HG02981 (cell line): Measurements from ENCODE around the gene STX11.

Experiments used
- ATAC-seq: cut with Tn5 transposase; IDR thresholded peaks from one replicate; pipeline ENCODE4 v1.9.1; 2021; ENCODE audit warnings: mild to moderate bottlenecking, moderate library complexity; ENCODE audit not compliant: unreplicated experiment

STX11 gene

GRCh38 chr6:144213315-144213714 is 63.0 kb downstream of the STX11 start:
- no peak for ATAC-seq

GRCh38 chr6:144214029-144214428 is 63.7 kb downstream of the STX11 start:
- no peak for ATAC-seq

DNA sequence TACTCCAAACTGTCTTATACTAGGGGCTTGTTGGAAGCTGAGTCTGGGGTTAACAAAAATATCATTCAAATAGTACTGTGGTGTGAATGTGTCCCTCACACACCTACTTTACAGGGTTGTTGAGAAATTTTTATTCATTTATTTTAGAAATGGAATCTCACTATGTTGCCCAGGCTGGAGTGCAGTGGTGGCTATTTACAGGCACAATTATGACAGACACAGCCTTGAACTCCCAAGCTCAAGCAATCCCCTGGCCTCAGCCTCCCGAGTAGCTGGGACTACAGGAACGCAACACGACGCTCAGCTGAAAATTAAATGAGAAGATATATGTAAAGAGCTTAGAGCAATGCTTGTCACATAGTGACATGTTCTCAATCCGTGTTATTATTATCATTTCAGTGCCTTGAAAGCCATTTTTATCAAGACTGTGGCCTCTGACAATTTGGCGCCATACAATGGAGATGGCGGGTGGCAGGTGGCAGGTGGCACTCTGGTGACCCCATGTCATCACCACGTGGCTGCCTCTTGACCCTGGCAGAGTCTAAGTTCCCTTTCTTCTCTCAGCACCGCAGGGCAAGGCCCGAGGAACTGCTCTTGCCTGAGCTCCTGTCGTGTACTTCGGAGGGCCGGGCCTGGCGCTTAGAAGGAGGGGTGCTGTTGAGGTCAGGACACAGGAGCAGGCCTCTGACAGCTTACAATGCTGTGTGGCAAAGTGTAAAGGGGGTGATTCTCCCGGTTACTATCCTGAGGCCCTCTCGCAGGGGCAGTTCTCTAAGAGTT is 64.5 kb downstream of the STX11 start:
- ATAC-seq: no peak

DNA sequence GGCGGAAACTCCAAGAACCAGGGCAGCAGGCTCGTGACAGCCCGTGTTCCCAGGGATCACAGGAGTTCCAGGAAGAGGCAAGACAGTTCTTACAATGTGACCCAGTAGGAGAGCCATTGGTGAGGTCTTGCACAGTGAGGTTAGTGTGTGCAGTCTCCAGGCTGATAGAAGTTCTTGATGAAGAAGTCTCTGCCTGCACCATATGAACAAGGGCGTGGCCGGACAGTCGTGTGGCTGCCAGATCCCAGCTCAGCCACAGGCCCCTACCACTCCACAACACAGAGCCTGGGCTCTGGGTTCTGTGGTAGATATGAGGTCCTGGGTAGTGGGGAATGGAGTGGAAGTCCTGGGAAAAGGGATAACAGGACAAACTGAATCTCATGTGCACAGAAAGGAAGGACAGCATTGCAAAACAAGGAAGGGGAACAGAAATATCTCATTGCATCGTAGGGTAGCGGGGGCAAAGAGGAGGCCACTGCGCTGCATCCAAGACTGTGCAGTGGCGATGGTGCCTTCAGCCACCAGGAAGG is 65.2 kb downstream of the STX11 start:
- ATAC-seq: no peak

- peak; percentile 87 for ATAC-seq
Observed at GRCh38 chr6:144215932-144216667, 65.8 kb downstream of the STX11 start.

DNA sequence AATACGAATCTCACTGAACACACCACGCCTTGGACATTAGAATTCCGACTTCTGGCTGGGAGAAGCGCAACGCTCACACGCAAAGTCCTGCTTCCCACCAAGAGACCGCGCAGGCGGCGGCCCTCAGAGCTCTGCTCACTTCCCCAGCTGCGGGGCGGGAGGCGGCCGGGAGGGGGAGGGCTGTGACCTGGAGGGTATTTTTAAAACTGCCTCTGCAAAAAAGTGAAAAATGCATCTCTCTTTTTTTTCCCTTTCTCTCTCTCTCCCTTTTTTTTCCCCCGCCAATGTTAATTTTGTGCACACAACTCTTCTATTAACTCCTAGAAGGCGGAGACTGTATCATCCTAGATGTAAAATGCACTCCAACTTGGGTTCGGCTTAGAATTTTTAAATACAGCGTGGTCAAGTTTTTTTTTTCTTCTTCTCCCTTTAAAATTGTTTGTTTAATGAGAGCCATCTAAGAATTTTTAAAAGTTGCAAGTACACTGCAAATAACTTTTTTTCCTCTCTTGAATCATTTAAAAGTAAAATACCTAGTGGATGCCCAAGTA is 66.4 kb downstream of the STX11 start:
- ATAC-seq: peak; percentile 36

DNA sequence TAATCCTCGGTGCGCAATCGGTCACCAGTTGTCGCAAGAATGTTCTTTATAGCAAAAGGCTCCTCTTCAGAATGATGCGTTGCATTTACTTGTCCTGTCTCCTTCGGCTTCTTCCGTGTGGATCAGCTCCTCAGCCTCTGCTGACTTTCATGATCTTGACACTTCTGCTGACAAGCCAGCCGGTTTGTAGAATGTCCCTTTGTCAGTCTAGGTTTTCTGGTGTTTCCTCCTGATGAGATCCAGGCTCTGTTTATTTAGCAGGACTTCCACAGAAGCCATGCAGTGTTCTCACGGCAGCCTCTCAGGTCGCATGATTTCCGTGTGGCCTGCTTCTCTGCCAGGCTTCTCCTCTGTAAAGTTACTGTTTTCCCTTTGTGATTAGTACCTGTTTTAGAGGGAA is 66.9 kb downstream of the STX11 start:
- no peak for ATAC-seq

DNA sequence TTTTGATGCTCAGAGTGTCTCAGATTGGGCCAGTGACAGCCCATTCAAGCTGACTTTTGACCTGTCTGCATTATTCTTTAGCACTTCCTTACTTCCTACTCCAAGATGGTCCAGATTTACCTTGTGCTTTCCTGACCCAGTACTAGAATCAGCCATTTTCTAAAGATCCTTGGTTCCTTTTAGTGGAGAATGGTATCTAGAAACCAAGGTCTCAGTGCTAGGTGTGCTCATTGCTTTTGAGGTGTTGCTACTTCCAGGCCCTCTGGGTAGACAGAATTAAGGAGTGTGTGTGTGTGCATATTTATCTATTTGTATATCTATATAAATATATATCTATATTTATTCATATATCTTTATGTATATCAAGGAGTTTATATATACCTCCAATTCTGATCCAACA is 67.5 kb downstream of the STX11 start:
- no peak for ATAC-seq

DNA sequence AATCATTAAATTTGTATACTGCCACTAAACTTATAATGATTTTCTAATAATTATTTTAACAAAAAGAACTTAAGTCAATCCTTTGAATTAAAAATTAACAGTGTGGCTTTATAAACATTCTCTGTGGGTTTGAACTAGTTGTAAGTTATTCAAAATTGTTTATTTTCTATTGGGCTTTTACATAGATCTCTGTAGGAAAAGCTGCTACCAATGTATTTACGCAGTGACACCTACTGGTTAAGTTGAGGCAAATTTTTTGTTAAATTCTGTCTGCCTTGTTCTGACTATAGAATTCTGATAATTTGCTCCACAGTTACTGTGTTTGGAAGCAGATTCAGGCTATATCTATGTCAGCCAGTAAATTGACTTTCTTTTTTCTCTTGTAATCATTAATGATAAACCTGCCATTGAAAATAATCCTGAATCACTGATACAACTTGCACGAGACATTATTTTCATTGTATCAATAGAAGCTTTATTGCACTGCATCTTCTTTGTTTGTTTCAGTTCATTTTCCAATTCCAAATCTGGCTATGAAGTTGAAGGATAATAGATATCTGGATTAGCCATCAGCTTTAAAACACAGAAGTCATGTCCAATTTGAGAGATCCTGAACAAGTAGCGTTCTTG is 68.9 kb downstream of the STX11 start:
- ATAC-seq: no peak

GRCh38 chr6:144220031-144220790 is 69.9 kb downstream of the STX11 start:
- ATAC-seq: no peak

DNA sequence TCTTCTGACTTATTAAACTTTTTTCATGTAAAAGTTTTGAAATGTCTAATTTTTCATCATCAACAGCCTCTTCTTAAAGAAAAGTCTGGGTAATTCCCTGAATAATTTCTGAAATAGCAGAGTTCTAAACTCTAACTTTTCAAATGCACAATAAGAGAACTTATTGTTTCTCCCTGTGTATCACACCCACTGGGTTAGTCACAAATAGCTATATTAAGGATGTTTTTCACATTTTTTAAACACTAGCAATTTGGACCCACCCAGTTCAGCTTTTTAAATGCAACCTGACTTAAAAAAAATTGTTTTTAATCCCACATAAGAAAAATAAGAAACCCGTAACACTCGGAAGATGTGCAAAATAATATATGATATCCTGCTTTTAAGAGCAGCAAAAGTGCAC is 73.4 kb downstream of the STX11 start:
- ATAC-seq: no peak

- no peak for ATAC-seq
Observed at GRCh38 chr6:144231721-144232120, 81.4 kb downstream of the STX11 start.

DNA sequence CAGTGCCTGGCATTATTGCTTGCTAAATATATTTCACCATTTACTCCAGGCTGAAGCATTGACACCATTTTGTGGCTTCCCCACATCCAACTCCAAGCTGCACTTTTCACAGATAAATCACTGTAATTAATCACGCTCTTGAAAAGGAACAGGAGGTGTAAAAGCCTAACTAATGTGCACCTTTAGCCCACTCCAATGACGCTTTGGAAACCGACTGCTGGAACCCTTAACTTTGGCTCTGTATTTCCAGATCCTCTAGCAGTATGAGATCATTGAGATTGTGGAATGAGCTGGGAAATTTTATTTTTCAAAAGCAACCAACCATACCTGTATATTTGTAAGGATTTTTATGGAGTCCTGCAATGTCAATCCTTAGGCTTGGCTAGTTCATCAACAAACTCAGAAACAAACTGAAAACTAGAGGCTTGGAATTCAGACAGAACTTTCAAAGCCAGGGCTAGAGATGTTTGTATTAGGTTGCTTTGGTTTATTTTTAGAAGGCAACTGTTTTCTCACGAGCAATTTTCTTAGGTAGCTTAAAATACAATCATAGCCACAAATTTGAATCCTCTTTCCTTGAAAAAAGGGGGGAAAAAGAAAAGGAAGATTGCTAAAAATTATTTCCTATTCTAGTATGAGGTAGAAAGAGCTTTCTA is 82.0 kb downstream of the STX11 start:
- ATAC-seq: no peak

DNA sequence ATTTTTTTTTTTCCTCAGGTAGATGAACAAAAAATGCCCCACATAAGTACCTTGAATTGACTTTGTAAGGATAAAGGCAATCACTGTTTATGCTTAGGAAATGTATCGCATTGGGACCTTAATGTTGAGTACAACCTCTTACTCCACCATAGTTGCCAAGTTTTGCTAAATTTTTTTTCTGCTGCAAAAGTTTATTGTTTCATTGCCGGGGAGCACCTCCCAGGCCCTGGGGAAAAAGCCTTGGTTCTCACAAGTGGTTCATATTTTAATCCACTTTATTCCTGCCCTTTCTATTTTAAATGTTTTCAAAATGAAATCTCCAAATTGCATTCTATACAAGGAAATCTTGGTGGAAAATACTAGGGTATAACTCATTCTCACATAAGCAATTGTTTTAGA is 82.5 kb downstream of the STX11 start:
- no peak for ATAC-seq

DNA sequence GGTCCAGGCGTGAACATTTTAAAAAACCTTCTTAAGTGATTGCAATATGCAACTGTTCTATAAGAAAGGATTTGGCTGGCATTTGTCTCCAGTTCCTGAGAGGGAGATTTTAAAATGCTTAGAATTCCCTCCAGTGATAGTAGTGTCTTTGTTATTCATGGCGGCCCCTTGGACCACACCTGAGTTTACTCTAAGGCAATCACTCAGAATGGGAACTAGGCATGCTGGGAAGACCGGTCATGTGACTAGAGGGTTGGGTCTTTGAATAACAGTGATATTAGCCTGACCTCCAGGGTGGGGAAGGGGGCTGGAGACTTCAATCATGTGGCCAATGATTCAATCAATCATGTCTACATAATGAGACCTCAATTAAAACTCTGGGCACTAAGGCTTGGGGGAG is 84.1 kb downstream of the STX11 start:
- ATAC-seq: no peak

DNA sequence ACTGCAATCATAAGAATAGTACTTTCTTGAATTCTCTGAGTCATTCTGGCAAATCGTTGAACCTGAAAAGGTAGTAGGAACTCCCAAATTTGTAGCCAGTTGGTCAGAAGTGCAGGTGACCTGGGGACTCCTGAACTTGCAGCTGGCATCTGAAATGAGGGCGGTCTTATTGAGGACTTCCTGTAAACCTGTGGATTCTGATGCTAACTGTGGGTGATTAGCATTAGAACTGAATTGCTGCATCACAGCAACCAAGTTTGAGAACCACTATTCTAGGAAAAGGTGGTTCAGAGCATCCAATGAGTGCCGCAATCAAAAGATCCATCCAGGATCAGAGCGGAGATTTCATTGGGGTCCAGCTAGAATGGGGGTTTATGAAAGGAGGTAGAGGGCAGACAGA is 84.6 kb downstream of the STX11 start:
- ATAC-seq: no peak
